GM18526 (cell line): ENCODE data around the gene LPAR1.

ENCODE experiments used
- POLR2A ChIP-seq: IDR thresholded peaks from 3 replicates; pipeline ENCODE4 v1.6.1; 2011; ENCODE audit not compliant: insufficient read length; ENCODE audit errors: extremely low read depth

LPAR1 gene

DNA sequence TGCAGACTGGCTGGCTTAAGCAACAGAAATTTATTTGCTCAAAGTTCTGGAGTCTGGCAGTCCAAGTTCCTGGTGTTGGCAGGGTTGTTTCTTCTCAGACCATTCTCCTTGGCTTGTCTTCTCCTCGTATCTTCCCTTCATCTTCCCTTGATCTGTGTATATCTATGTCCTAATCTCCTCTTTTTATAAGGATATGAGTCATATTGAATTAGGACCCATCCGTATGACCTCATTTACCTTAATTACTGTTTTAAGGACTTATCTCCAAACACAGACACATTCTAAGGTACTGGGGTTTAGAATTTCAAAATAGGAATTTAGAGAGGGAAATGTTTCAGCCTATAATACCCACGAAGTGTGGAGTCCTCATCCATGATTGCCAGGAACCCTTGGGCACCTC is 13.1 kb upstream of the LPAR1 start:
- no peak for TF ChIP-seq POLR2A

DNA sequence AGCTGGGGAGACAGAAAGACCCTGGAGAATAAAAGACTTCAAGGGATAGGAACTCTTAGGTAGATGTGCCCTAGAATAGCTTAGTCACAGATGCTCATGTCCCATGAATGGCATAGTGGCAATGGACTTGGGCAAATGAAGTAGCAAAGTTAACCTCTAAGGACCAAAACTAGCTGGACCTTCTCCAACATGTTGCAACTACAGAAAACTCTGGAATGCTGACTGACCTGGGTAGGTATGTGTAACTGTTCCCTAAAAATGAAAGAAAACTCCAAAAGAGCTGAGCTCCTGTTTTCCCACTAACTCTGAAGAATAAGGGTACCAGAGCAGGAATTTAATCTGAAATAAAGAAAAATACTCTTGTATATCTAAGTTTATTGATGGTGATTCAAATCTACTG is 12.5 kb upstream of the LPAR1 start:
- no peak for TF ChIP-seq POLR2A

DNA sequence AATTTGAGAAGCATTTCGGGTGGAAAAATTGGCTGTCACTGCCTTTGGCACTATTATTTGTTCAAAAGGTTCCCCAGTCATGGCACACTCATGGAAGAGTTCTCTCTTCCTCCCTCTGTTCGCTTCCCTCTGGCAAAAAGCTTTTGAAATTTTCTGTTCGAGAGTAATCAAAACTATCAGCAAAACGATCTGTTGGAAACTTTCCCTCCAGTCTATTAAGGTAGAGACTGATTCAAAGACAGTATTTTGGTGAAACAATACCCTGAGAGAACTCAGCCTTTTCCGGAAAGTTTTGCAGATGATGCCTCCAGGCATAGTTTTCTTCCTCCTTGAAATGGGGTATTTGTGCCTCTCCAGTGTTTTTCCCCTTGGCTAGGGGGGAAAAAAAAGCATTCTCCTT is 3.6 kb upstream of the LPAR1 start:
- no peak for TF ChIP-seq POLR2A

DNA sequence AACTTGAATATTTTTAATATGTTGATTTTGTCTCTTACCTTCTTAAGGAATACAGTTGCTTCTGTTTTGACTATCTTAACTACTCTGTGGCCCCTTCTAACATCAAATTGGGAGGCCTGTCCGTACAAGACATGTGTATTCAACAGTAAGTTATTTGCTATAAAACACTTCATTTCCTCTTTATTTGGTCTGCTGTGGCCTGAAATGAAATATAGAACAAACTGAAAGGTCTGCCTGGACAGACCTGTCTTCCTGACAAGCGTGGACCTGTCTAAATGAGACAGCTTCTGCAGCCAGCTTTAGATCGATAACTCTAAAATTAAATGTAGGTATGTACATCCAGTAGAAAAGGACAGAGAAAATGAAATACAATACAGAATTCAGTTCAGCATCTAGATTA is 2.2 kb upstream of the LPAR1 start:
- no peak for TF ChIP-seq POLR2A

DNA sequence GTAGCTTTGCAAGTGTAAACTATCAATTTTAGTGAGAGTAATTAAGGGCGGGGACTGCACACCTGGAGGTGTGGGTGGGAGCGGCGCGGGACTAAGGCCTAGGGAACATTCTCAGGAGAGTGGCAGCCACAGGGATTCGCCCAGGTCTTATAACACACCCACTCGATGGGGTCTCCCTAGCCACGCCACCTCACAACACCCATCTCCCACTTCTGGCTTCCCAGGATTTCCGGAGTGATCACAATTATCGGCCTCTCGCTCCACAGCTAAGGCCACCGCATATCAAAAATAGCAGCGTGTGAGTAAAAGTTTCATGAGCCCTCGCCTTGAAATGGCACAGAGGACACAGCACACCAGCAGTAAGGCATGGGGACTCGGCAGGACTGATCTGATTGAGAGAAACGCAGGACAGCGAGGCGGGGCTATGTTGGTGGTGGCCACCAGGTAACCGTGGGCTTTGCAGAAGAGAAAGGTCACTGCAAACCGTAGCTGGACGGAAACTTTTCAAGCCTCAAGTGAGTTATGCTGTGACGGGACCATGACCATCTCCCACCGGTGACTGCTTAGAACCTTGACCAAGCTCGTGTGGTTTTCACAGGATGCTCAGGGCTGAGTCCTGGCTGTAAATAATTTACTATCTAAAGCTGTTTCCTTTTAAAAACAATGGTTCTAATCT is 1.1 kb upstream of the LPAR1 start:
- no peak for TF ChIP-seq POLR2A

DNA sequence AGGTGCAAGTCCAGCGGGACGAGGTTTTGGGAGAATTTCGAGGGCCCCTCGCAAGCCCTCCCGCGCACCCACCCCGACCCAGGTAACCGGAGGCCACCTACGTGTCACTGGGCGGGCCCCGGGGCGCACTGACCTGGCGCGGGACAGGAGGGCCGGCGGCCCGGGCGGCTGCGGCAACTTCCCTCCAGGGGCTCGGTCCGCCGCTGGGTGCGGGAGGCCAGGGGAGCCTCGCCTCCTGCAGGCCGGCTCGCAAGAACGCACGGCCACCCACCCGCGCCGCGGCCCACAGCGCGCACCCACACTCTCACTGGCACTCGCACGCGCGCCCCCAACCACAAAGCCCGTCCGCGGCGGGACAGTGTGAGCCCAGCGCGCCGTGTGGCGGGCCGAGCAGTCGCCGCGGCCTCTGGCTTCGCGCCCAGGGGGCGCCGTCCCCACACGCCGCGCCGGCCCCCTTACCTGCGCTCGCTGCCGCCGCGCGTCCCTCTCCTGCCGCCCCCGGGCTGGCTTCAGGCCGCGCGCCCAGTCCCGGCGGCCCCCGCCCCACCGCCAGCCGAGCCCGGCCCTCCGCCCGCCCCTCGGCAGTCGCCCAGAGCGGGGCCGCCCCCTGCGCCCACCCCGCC is 451 bp downstream of the LPAR1 start:
- TF ChIP-seq POLR2A = no peak

DNA sequence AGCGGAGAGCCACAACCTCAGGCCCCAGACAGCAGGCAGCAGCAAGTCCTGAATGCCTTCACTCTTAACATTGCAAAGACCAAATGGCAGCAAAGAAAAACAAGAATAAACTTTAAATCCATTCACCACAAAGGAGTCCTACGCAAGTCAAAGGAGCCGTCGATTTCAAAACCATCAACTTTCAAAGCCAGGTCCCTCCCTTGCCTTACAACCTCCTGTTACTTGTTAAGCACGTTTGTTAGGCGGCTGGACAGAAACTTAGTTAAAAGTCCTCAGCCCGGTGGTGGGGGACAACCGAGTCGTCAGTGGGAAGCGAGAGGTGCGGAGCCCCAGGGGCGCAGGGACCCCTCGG is 938 bp downstream of the LPAR1 start:
- TF ChIP-seq POLR2A = no peak

DNA sequence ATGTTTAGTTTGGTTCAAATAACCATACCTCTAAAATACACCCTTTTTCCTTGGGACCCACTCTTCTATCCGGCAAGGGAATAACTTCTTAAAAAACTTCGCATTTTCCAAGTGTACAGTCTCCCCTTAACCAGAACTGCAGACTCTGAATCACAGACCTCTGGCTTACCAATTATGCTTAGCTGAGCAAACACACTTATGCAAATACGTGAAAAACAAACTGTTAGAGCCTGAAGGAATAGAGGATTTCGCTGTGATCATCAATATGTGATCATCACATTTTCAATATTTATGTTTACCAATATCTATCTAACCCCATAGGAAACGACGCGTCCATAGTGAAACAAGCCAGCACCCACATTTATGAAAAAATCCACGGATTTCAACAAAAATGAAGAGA is 1.3 kb downstream of the LPAR1 start:
- TF ChIP-seq POLR2A = no peak

DNA sequence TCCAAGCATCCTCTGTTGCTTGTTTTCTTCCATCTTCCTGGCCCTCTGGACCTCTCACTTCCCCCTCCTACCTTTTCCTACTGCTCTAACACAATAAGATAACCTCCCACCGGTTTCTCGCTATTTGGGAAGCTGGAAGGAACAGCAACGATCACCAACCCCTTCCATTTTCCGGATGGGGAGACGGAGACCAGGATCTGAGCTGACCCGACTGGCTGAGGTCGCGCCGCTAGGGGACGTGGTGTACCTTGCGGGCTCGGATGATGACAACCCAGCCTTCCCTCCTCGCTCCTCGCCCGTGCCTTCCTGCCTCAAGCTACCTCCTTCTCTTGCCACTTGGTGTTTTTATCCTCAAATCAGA is 1.9 kb downstream of the LPAR1 start:
- no peak for TF ChIP-seq POLR2A

DNA sequence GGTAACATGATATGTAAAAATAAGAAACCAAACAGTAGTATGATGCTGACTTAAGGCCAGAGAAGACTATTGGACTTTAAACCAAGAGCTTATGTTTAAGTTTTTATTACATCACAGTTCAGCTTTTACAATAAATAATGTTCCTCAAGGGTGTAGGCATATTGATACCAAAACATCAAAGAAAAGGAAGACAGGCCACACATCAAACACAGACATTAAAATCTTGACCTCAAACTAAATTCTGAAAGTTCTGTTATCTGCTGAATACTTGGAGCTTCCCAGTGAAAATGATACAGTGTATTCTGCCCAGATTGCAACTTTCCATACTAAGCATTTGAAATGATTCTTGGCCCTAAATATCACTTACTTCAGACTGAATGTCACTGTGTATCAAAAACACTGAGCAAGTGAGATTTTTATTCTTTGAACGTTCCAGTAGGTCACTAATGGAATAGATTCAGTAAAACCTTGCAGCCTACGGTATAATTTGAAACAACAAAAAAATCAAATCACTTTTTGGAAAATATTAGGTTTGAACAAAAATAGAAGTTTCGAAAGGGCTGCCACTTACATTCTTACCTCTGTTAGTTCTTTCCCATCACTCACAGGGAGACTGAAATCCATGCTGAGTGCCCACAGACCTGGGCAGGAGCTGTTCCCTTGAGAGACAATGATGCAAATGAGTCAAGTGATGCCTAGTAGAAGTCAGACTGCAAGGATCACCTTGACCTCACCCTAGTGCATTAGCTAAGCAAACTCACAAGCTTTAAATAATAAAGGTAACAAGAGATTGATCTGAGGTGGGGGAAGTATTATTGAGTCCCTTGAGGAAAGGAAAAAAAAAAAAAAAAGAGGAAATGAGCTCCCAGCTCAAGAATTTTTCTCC is 2.5 kb downstream of the LPAR1 start:
- TF ChIP-seq POLR2A = no peak

DNA sequence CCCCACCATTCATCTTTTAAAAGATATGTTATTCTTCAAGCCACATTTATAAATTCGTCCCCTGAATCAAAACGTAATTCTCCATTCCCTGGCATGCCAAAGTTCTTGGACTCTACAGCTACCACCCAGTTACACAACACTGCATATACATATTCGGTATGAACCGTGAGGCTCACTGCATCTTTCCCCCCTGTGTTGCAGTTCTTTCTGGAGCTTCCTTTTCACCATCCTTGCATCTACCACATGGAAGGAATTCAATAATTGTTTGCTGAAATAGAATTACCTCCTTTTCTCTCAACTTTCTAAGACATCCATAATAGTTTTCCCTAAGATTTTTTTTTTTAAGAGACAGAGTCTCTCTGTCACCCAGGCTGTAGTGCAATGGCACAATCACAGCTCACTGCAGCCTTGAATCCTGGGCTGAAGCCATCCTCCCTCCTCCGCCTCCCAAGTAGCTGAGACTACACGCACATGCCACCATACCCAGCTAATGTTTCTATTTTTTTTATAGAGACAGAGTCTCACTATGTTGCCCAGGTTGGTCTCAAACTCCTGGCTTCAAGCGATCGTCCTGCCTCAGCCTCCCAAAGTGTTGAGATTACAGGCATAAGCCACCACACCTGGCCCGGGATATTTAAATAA is 3.3 kb downstream of the LPAR1 start:
- TF ChIP-seq POLR2A = no peak

DNA sequence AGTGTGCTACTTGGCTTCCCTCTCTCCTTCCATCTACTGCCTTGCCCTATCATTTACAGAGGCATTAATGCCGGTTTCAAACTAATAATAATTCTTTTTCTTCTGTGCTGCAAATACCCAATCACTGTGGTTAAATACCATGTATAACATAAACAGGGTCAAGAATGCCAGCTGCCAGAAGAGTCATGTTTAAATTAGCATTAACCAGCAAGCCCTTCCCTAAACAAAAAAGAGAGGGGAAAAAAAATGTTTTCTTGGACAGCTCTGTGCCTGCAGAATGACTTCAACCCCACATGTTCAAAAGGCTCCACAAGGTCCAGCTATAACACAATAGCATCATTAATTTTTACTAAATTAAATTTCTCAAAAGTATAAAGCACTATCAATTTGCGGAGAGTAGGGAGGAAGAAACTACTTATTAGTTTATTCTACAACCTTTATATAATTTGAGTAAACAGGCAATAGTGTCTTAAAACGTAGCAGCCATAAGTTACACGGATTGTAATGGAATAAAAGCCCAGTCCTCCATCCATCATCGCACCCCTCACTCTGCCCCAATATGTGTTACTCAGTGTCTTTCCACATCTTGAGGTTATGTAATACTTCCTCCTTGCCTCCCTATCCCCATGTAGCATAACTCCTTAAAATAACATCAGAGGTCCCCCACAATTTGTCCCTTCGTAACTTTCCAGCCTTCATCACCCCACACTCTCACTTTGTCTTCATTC is 3.9 kb downstream of the LPAR1 start:
- TF ChIP-seq POLR2A = no peak

DNA sequence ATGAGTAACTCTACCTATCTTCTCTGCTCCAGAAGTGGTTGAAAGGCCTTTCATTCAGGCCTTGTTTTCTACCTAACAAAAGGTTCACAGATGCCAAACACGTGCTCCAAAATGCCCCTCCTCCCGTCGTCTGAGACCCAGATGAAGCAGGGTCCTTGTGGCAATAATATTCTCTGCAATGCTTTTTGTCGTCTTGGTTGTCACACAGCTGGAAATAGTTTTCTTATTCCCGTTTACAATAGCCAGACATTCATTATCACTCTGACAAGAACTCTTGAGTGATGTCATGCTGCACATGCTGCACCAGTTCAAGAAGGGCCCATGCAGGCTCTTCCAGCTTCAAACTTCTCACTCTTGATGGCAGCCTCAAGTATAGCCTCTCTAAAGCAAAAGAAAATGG is 7.8 kb downstream of the LPAR1 start:
- TF ChIP-seq POLR2A = no peak

DNA sequence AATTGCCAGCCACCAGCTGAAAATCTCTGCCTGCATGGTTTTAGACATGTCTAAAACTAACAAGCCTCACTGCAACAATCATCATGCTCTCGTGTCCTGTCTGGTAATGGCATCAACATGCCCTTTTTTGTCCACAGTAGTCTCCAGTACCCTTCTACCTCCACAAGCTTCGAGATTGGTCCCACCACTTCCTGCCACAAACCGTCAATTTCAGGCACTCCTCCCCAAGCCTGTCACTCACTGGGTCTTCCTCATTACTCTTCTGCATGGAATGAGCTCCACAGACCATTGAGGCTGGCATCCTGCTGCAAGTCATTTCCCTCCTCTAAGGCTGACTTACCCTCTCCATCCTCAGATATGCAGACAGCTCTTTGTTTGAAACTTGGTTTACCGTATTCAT is 9.0 kb downstream of the LPAR1 start:
- no peak for TF ChIP-seq POLR2A

DNA sequence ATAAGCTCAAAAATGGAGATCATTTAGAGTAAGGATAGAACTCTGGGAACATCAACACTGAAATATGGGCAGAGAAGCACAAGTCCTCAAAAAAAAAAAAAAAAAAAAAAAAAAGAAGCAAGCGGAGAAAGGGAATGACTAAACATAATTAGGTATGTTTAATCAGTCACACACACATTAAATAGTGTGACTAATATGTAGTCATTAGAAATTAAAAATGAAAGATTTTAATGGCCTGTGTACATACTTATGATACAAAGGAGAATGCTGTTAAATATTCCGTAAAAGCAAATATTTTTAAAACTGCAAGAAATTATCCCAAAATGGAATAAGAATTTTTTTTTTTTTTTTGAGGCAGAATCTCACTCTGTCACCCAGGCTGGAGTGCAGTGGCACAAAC is 10.5 kb downstream of the LPAR1 start:
- TF ChIP-seq POLR2A = no peak
